Common myeloid progenitor, CD34-positive (primary cell): ENCODE data around the gene AGAP1.

Experiments
- CTCF ChIA-PET: fragments of 350-600 bp; sonication (Branson Sonifier 250); formaldehyde crosslinking; loops from one replicate; lab custom pipeline; 2021; ENCODE audit warnings: antibody characterized with exemption; lab: Charles Lee
- POLR2A ChIA-PET: fragments of 350-600 bp; sonication (Branson Sonifier 250); formaldehyde crosslinking; loops from one replicate; lab custom pipeline; 2021; ENCODE audit warnings: antibody characterized with exemption; lab: Charles Lee
- DNase-seq, 3 donors: peaks; one replicate each; pipeline versions ENCODE4 v3.0.0 to v3.0.0-alpha.2; 2013
- H3K27ac ChIP-seq, 2 experiments: 1 replicate in 1 of 2; 2 replicates in 1 of 2; pipeline ENCODE4 v1.7.0; 2013; ENCODE audit warnings: inconsistent platforms in 2 of 2, low read length in 2 of 2, mild to moderate bottlenecking in 2 of 2, low read depth in 1 of 2, moderate library complexity in 1 of 2; ENCODE audit not compliant: severe bottlenecking in 2 of 2, insufficient read depth in 1 of 2, poor library complexity in 1 of 2
- H3K27me3 ChIP-seq, 5 experiments: replicated peaks in 2 of 5; 1 replicate in 3 of 5; 2 replicates in 2 of 5; pipeline versions ENCODE4 v1.6.1 to v1.7.0; 2013; ENCODE audit warnings: low read length in 4 of 5, mild to moderate bottlenecking in 2 of 5, moderate library complexity in 2 of 5, inconsistent platforms in 1 of 5; ENCODE audit not compliant: insufficient read depth in 5 of 5, control insufficient read depth in 4 of 5
- H3K36me3 ChIP-seq, 4 experiments: 1 replicate in 2 of 4; 2 replicates in 2 of 4; pipeline versions ENCODE4 v1.6.1 to v1.7.0; 2013; ENCODE audit warnings: low read length in 3 of 4, control low read depth in 1 of 4, mild to moderate bottlenecking in 1 of 4; ENCODE audit not compliant: control insufficient read depth in 4 of 4, insufficient read depth in 4 of 4
- H3K4me1 ChIP-seq, 4 experiments: 1 replicate in 3 of 4; 2 replicates in 1 of 4; pipeline versions ENCODE4 v1.6.1 to v1.7.1; 2013; ENCODE audit warnings: low read length in 3 of 4, mild to moderate bottlenecking in 3 of 4, control low read depth in 1 of 4, inconsistent platforms in 1 of 4, moderate library complexity in 1 of 4; ENCODE audit not compliant: control insufficient read depth in 4 of 4, insufficient read depth in 4 of 4; ENCODE audit errors: control extremely low read depth in 1 of 4
- H3K4me3 ChIP-seq, 7 experiments: 1 replicate in 4 of 7; 2 replicates in 3 of 7; pipeline versions ENCODE4 v1.5.1 to v1.7.0; 2013; ENCODE audit warnings: mild to moderate bottlenecking in 7 of 7, low read length in 6 of 7, moderate library complexity in 6 of 7, inconsistent platforms in 2 of 7, low read depth in 2 of 7, control low read depth in 1 of 7; ENCODE audit not compliant: insufficient read depth in 4 of 7, control insufficient read depth in 1 of 7; ENCODE audit errors: extremely low read depth in 1 of 7
- H3K9me3 ChIP-seq, 5 experiments: 1 replicate in 4 of 5; 2 replicates in 1 of 5; pipeline versions ENCODE4 v1.6.1 to v1.7.1; 2013; ENCODE audit warnings: low read length in 4 of 5, mild to moderate bottlenecking in 2 of 5, inconsistent platforms in 1 of 5, low read depth in 1 of 5, moderate library complexity in 1 of 5; ENCODE audit not compliant: control insufficient read depth in 4 of 5, insufficient read depth in 2 of 5; ENCODE audit errors: control extremely low read depth in 1 of 5
- whole genome bisulfite sequencing: methylation state at CpG from one replicate; pipeline ENCODE4 v1.1.5; 2013; ENCODE audit not compliant: insufficient coverage; 5-methylcytosine and 5-hydroxymethylcytosine counted together

AGAP1 gene

DNA sequence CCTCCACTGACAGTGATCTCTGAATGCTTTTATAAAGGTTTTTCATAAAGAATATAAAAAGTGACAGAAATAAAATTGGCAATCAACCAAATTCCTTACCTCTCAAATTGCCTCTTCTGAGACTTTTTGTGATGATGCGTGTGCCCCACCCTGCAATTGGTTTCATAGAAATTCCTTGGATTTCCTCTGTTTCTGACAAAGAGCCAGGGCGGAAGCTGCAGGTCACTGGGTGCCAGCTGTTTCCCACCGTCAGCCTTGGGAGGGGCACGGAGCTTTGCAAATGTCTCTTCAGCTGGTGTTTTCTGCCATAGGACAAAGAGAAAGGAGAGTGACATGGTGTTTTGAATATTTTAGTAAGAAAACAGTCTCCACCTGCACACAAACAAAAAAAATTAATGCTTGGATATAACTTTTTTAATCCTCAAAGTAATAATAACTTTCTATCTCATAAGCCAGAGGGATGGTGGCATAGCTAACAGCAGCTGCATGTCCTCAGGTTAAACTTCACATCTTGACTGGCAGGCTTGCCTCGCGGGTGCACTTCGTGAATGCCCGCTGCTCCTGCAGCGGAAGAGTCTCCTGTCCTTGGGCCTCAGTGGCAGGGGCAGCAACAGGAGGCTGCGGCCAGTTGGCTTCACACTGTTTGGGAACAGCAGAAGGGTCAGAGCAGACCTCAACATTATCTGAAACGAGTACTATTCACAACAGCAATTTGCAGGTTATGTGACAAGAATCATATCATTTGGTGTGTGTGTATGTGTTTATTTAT is 24.7 kb downstream of the AGAP1 start:
- ChIA-PET CTCF (no interaction called here), POLR2A (no interaction called here)
- Histone ChIP-seq H3K9me3 (peaks cover 0 to 5% (median 0%) of the 10 kb centered on the region in 5 experiments), H3K36me3 (no peaks in the 10 kb centered on the region), H3K4me3 (no peak overlapping the region), H3K27ac (no peak overlapping the region), H3K4me1 (no peaks in the 10 kb centered on the region), H3K27me3 (peaks cover 2 to 14% (median 3%) of the 10 kb centered on the region in 5 experiments)
- WGBS: 93% methylated on average over 7 of the region's 11 CpGs
- DNase-seq: no peak

DNA sequence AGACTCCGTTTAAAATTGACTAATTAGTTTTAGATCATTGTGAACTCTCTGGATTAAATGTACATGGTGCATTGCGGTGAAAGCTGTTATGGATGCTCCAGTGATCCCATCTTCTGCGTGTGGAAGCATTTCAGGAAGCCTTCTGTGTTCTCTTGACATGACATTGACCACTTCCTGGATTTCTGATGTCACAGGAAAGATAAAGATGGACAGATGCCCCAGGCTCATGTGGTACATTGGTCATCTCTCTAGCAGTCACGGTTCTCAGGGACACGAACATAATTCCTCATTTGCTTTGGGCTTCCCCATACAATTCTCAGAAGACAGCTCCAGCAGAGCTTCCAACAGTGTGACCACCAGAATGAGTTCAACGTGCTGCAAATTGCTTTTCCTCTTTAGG is 26.9 kb downstream of the AGAP1 start:
- DNase-seq: no peak
- POLR2A ChIA-PET: no interaction called here
- CTCF ChIA-PET: no interaction called here
- H3K36me3 ChIP-seq: no peaks in the 10 kb centered on the region
- no peak overlapping the region for H3K4me3 ChIP-seq
- no peaks in the 10 kb centered on the region for H3K4me1 ChIP-seq
- 87% methylated on average over 5 of the region's 6 CpGs for WGBS
- H3K27me3 ChIP-seq: peaks cover 2 to 11% (median 3%) of the 10 kb centered on the region in 5 experiments
- H3K9me3 ChIP-seq: no peaks in the 10 kb centered on the region
- H3K27ac ChIP-seq: no peak overlapping the region

DNA sequence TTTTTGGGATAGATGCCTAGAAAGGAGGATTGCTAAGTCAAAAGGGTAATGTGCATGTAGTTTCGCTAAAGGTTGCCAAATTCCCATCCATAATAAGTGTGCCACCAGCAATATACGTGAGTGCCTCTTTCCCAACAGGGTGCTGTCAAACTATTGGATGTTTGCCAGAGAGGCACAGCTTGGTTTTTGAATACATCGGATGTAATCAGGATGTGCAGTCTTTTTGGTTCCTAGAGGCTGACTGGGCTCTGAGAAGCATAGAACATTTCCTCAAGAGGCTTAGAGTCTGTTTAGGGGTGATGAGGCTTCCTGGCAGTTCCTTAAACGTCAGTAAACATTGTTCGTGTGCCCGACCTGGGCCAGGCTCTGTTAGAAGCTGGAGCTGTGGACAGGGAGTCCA is 28.0 kb downstream of the AGAP1 start:
- H3K4me3 ChIP-seq: no peak overlapping the region
- CTCF ChIA-PET: no interaction called here

DNA sequence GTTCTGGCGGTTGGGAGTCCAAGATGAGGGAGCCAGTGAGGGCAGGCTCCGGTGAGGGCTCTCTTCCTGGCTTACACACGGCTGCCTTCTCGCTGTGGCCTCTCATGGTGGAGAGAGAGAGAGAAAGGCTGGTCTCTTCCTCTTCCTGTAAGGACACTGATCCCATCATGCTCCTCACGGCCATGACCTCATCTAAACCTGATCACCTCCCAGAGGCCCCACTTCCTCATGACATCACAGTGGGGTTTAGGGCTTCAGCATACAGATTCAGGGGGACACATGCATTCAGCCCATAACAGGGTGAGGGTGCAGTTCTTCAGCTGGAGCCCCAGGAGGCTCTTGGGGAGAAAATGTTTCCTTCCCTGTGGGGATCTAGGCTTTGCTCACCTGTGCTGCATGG is 29.2 kb downstream of the AGAP1 start:
- Histone ChIP-seq H3K27ac (no peak overlapping the region), H3K9me3 (no peaks in the 10 kb centered on the region), H3K36me3 (no peaks in the 10 kb centered on the region), H3K4me3 (no peak overlapping the region), H3K27me3 (peaks cover 0 to 20% (median 1%) of the 10 kb centered on the region in 5 experiments), H3K4me1 (no peaks in the 10 kb centered on the region)
- ChIA-PET POLR2A (no interaction called here), CTCF (no interaction called here)
- no peak for DNase-seq
- 96% methylated on average over 4 of the region's 5 CpGs for WGBS

More for the DNA sequence above, 28.0 kb downstream of the AGAP1 start:
- Histone ChIP-seq H3K27ac (no peak overlapping the region), H3K27me3 (peaks cover 2 to 13% (median 2%) of the 10 kb centered on the region in 5 experiments), H3K4me1 (no peaks in the 10 kb centered on the region), H3K9me3 (no peaks in the 10 kb centered on the region), H3K36me3 (no peaks in the 10 kb centered on the region)
- DNase-seq: no peak
- POLR2A ChIA-PET: interaction anchor here (0.8 kb wide), 1 partner anchor 1277 kb away, joined by 3 read pairs; no protein-coding TSS in a partner anchor
- 90% methylated on average over 5 of the region's 6 CpGs for WGBS

DNA sequence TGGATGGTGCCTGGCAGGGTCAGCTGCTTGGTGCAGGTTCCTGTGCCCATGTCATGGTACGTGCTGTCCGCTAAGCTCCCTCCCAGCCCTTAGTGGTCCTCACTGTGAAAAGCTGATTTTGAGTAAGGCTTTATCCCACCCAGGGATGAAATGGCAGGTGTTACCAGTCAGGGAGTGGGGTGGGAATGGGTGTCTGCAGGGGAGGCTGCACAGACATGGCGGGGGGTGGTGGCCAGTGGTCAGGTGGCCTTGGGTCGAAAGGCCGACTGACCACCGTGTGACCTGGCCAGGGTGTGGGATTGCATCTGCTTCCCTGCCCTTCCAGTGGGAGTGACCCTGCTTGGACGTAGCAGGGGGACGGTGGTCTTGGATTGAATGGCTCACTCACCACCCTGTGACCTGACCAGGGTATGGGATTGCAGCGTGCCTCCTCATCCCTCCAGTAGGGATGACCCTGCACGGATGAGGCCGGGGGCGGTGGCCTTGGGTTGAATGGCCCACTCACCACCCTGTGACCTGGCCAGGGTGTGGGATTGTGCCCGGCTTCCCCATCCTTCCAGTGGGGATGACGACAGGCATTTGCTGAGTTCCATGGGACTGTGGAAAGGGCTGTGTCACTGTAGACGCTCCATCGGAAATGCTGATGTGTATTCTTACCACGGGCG is 29.8 kb downstream of the AGAP1 start:
- H3K36me3 ChIP-seq: no peaks in the 10 kb centered on the region
- POLR2A ChIA-PET: no interaction called here
- no peak for DNase-seq
- H3K27me3 ChIP-seq: peaks cover 0 to 23% (median 1%) of the 10 kb centered on the region in 5 experiments
- no peaks in the 10 kb centered on the region for H3K4me1 ChIP-seq
- WGBS: 98% methylated on average over 16 of the region's 18 CpGs
- H3K27ac ChIP-seq: no peak overlapping the region
- H3K4me3 ChIP-seq: no peak overlapping the region
- CTCF ChIA-PET: no interaction called here
- H3K9me3 ChIP-seq: no peaks in the 10 kb centered on the region

DNA sequence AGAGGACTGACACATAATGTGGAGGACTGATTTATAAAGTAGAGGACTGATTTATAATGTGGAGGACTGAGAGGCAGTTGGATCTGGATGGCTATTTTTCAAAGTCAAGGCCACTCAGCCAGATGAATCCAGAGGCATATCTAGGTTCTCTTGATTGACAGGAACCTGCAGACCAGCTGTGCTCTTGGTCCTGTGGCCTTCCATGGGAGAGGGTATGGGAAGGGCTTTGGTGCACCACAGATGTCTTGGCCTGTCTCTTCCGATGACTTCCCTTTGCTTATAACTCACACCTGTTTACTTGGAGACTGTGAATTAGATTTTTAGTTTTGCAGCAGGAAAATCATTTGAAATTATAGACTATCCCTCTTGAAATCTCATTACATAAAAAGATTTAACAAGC is 32.3 kb downstream of the AGAP1 start:
- POLR2A ChIA-PET: no interaction called here
- no peak for DNase-seq
- WGBS: no CpG with 5 or more reads among the region's 1 CpG
- Histone ChIP-seq H3K36me3 (no peaks in the 10 kb centered on the region), H3K4me3 (no peak overlapping the region), H3K27ac (no peak overlapping the region), H3K4me1 (no peaks in the 10 kb centered on the region), H3K9me3 (peaks cover 0 to 12% (median 0%) of the 10 kb centered on the region in 5 experiments), H3K27me3 (peaks cover 0 to 36% (median 8%) of the 10 kb centered on the region in 5 experiments)
- CTCF ChIA-PET: no interaction called here

DNA sequence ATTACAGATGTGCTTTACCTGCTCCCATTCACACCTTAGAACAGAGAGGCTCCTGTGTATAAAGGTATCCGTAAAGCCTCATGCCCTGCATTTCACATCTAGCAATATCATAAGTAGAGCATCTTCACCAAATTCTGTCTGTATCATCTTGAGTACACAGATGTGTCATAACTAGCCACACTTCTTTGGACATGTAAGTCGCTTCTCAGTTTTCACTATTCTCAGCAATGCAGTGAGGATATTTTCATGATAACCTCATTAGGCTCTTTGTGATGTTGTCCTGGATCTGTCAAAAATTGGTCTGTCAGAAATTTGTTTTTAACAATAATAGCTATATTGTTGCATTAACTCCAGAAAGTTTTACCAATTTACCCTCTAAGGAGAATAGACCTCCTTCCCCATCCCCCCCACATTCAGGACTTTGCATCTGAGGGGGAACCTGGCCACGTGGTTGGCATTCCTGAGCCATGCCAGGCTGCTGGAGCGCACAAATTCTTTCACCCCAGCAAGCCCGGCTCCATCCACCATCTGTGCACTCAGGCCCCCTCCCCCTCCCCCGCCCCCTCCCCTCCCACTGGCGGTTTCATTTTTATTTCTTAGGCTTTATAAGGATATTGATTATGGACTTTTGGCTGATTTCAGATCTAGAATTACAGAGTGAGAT is 34.1 kb downstream of the AGAP1 start:
- Histone ChIP-seq H3K36me3 (no peaks in the 10 kb centered on the region), H3K9me3 (peaks cover 0 to 12% (median 0%) of the 10 kb centered on the region in 5 experiments), H3K27ac (no peak overlapping the region), H3K27me3 (peaks cover 0 to 40% (median 8%) of the 10 kb centered on the region in 5 experiments), H3K4me1 (no peaks in the 10 kb centered on the region), H3K4me3 (no peak overlapping the region)
- ChIA-PET POLR2A (no interaction called here), CTCF (no interaction called here)
- DNase-seq: no peak
- 100% methylated on average over 2 of the region's 7 CpGs for WGBS
